Stimulated activated naive CD4-positive, alpha-beta T cell (primary cell): ENCODE measurements around the gene KRTAP10-9.
"Not testable (repeated sequence)": the region's sequence is repeated elsewhere in the genome, so short reads cannot be mapped to it uniquely, and the experiment has no call there.

ENCODE experiments used
- DNase-seq, 6 experiments: peaks; one replicate each; lab custom pipeline; 2025; lab: John Stamatoyannopoulos, UW

The KRTAP10-9 gene

GRCh38 chr21:44626673-44627143 lies at the start of gene KRTAP10-9:
KRTAP10-9 (plus strand) TSS chr21:44627093; CDS start chr21:44627172, 79 bp downstream.
- DNase-seq: no peak

- no peak for DNase-seq
Observed at GRCh38 chr21:44578371-44579055, 48.4 kb upstream of the KRTAP10-9 start.

- no peak for DNase-seq
Observed at GRCh38 chr21:44579056-44579832, 47.6 kb upstream of the KRTAP10-9 start.

GRCh38 chr21:44579833-44580144 lies 47.1 kb upstream of the KRTAP10-9 start:
- no peak for DNase-seq

- not testable (repeated sequence) for DNase-seq
Observed at GRCh38 chr21:44580231-44580821, 46.6 kb upstream of the KRTAP10-9 start, which contains the start of gene KRTAP10-5. KRTAP10-5 (minus strand) TSS chr21:44580604; CDS start chr21:44580578, 26 bp downstream.

DNA sequence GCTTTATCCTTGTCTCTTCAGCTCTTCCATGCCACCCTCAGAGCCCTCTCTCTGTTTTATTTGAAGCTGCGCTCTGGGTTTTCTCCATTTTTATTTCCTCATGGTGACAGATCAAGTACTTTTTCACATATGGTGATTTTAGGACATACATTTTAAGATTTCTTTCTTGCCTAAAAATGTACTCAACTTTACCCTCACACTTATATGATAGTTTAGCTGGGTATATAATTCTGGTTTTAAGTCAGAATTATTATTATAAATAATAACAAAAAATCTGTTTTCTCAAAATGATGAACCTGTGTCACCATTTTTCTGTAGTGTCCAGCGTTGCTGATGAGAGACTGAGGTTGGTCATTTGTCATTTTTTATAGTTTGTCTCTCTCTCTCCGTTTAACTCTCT lies 45.7 kb upstream of the KRTAP10-9 start:
- DNase-seq: no peak

GRCh38 chr21:44582055-44582454 lies 44.8 kb upstream of the KRTAP10-9 start:
- no peak for DNase-seq

DNA sequence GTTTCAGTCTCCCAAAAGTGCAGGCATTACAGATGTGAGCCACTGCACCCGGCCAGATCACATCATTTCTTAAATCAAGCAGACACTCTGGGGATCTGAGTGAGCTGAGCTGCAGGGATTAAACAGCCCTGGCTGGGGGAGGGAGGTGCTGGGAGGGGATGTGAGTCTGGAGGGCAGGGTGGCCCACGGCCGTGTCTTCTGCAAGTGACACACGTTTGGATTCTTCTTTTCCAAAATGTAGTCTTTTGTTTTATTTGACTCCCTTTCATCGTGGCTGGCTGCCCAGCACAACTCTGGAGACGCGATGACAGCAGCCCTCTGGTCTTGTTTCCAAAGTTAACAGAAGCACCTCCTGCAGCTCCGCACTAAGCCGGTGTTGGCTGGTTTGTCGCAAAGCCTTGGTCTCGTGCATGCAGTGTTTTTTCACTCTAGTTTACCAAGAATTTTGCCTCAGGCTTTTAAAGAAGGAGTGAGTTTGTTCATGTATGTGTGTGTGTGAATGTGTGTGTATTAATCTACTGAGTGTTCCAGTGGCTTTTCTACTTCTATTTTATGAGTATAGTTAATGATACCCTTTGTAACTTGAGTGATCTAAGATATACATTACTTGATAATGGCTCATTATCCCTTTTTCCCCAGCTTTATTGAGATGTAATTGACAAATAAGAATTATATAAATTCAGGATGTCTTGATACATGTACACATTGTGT lies 43.6 kb upstream of the KRTAP10-9 start:
- no peak for DNase-seq

GRCh38 chr21:44583800-44584147 lies 43.1 kb upstream of the KRTAP10-9 start:
- no peak for DNase-seq

- DNase-seq: no peak
Observed at GRCh38 chr21:44585892-44586291, 41.0 kb upstream of the KRTAP10-9 start.

- DNase-seq: no peak
Observed at GRCh38 chr21:44589094-44589493, 37.8 kb upstream of the KRTAP10-9 start.

DNA sequence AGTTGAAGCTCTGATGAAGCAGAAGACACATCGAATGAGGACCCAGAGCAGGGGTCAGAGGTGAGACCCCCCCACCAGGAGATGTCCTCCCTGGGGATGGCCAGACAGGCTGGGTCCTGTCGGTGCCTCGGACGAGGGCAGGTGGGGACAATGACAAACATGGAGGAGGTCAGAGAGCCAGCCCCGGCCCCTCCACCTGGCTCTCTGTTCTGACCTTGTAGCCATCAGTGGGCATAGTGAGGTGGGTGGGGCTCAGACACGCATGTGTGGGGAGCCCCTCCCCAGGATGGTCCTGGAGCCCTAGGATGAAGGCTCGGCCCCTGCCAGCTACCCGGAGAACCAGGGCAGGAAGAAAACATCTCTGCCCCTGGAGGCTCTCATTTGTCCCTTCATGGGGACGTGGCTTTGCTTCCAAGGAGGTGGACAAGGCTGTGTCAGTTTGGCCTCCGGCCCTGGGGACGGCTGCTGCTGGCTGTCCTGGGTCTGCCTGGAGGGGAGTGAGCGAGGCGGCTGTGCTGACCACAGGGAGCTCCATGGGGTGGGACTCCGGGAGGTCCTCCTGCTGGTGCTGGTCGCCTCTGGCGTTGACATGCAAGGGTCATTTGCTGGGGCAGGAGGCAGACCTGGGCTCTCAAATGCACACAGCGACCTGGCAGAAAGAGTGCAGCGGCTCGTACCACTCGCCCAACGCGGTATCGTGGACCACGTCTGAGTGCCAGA lies 37.1 kb upstream of the KRTAP10-9 start:
- no peak for DNase-seq

- no peak for DNase-seq
Observed at GRCh38 chr21:44590311-44590721, 36.6 kb upstream of the KRTAP10-9 start.

DNA sequence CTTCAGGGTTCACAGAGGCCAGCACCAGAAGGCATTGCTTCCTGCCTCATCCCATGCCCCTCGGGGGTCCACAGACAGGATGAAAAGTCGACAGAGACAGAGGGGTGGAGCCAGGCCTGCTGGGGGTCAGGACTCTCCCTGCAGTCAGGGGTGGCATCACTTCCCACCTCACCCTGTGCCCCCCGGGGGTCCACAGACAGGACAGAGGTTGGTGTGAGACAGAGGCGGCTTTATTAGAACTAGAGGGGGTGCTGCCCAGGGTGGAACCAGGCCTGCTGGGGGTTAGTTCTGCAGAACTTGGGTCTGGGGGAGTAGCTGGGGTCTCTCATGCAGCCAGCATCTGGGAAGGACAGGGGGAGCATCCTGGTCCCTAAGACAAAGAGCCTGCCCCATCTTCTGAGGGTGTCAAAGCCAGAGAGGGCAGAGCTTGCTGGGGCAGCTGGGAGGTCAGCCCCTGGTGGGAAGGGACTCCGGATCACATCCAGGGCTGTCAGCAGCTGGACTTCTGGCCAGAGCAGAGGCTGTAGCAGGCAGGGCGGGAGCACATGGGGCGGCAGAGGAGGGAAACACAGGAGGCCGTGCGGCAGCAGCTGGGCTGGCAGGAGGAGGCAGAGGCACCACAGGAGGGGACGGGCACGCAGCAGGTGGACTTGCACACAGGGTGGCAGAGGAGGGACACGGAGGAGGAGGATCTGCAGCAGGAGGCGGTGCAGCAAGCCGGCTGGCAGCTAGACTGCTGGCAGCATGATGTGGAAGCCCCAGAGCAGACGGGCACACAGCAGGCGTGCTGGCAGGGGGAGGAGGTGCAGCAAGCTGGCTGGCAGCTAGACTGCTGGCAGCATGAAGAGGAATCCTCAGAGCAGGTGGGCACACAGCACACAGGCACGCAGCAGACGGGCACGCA lies 35.7 kb upstream of the KRTAP10-9 start:
- not testable (repeated sequence) for DNase-seq

GRCh38 chr21:44591801-44592130 lies 35.1 kb upstream of the KRTAP10-9 start:
- not testable (repeated sequence) for DNase-seq

DNA sequence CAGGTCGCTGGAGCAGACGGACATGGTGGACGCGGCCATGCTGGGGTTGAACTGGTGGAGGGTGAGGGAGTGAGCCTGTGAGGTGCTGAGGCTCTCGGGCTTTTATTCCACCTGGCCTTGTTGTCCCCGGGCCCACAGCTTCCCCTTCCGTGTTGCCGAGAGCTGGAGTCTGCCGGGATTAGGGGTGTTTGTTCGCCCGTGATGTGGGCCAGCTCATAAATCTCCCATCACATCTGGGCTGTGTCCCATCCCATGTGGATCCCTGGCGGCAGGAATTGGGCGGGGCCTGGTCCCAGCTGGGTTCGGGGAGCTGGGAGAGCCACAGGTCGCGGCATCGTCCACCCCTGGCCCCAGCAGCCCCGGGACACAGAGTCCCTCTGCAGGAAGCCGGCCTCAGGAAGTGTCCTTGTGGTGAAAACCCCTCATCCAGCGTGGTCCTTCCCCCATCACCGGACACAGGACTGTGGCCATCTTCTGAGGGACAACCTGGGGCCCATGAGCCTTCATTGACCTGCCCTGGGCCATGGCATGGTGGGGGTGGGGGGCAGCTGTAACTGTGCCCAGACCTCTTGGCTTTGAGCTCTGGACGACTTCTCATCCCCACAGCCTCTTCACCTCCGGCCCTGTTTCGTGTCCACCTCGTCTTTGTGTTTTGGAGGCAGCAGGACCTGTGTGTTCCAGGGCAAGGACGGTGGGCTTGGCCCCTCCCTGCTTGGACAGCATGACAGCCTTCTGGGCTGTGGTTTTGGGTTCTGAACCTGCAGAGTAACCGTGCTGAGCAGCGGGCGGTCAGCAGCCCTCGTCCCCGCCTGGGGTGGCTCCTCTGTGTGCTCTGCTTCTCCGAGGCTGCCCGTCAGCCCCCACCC lies 34.2 kb upstream of the KRTAP10-9 start, which contains the start of gene KRTAP10-6:
TSS of gene KRTAP10-6 (minus strand) at position 60 of the 866 bp plus-strand sequence. CDS start at position 39, 21 bp downstream.
- DNase-seq: no peak

DNA sequence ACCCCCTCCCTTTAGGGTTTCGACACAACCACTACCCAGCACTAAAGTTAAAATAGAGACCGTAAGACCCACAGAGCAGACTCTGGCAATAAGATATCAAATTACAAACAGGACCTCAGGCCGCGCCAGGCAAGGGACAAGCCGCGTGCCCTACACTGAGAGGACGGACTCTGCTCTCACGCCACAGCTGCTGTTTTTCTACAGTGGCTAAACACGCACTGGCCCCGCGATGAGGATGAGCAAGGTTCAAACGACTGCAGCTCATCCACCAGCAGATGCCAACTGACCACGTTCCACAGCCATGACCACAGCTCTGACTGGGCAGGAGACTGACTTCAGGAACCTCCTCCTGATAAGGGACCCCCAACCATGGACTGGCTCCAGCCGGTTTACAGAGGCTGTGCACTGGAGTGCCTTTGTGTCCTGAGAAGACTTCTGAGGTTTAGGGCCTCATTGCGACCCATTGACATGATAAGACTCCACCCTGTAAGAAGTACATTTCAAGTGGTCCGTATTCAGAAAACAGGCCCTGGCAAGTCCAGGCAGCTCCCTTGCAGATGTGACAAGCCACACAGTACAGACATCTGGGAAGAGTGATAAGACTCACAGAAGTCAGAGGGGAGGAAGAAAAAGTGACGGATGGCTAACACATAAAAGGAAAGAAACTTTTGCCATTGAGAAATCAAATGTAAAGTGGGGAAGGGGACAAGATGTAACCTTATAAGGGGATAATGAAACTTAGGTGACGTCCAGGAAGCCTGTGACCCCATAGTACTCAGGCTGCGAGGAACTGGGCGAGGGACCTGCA lies 33.1 kb upstream of the KRTAP10-9 start:
- DNase-seq: no peak

- no peak for DNase-seq
Observed at GRCh38 chr21:44594406-44594916, 32.4 kb upstream of the KRTAP10-9 start.

- DNase-seq: no peak
Observed at GRCh38 chr21:44595524-44595923, 31.4 kb upstream of the KRTAP10-9 start.
